RCC 7860 (cell line): Measurements from ENCODE around the gene TXN.
"Not testable (repeated sequence)": the region's sequence is repeated elsewhere in the genome, so short reads cannot be mapped to it uniquely, and the experiment has no call there.

ENCODE experiments used
- DNase-seq: peaks from one replicate; pipeline ENCODE4 v3.0.0-alpha.2; 2015; ENCODE audit warnings: low spot score
- FAIRE-seq: peaks from 2 replicates; lab custom pipeline; 2012; peaks lifted over from hg19 to GRCh38; lab: Jason Lieb, UNC

The TXN gene

GRCh38 chr9:110214090-110214489 is 42.2 kb downstream of the TXN start:
- FAIRE-seq (no peak), DNase-seq (peak; percentile 37)

GRCh38 chr9:110213413-110214044 is 42.8 kb downstream of the TXN start:
- FAIRE-seq (no peak), DNase-seq (no peak)

DNA sequence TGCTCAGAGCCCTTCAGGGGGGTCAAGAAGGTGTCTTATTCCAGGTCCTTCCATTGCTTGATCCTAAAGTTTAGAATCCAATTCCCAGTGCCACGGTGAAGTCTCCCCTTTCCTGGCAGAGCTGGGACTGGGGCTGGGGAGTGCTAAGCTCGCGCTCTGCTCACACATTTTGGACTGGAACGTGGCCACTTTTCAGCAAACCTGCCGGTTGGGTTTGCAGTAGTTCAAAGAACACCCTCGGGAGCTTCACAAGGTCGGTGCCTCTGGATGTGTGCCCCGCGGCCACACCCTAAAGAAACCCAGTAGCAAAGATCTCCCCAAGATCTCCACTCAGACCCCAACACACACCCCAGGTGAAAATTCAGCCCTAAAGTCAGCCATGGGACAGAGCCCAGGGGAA is 48.3 kb downstream of the TXN start, which contains the start of gene C9orf152:
Gene C9orf152 (minus strand): TSS at position 129 of the 400 bp plus-strand sequence. CDS start 580 bp downstream, outside the sequence.
- no peak for DNase-seq
- FAIRE-seq: no peak

DNA sequence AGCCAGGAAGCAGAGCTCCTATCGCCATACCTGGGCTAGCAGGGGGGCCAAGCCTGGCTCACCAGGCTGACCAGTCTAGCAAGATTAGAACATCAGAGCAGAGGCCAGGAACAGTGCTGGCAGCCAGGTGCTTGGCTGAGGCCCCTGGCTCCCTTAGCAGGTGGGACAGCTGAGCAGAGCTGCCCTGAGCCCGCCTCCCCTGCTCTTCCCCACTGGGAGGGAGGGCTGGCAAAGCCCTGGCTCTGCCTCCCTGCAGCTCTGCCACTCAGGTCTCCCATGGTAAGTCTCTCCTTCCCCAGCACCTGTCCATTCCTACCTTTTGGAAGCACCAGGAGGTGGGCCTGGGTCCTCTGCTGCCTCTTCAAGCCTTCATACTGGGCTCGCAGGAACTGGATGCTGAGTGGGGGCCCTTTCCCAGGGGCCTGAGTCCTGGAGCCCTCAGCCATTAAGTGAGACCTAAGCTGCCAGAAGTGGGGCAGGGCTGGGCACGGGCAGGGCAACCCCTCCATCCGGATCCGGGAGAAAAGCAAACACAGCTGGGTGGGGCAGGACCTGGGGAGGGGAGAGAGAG is 49.2 kb downstream of the TXN start:
- FAIRE-seq (no peak), DNase-seq (no peak)

DNA sequence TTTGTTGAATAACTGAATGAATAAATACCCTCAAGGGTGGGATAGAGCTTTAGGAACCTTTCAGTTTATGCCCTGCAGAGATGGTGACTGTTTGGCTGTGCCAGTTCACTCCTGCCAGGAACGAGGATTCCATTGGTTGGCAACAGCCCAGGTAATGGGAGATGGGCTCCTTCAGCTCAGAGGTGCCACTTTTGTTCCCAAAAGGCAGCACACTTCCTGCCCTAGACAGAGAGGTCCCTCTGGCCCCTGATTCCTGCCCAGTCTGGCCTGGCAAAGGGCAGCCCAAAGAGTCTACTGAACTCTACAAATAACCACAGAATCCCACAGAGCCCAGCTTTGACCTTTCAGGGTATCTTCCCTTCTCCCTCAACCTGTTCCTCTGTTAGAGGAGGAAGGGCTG is 49.9 kb downstream of the TXN start:
- no peak for DNase-seq
- FAIRE-seq: no peak

DNA sequence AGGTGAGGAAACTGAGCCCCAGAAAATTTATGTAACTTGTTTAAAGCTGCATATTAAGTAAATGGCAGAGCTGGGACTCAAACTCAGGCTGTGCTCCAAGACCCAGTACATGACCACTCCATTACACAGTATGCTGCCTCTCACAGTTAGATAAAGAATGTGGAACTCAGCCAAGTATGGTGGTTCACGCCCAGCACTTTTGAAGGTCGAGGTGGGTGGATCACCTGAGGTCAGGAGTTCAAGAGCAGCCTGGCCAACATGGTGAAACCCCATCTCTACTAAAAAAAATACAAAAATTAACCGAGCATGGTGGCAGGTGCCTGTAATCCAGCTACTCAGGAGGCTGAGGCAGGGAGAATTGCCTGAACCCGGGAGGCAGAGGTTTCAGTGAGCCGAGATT is 50.7 kb downstream of the TXN start:
- not testable (repeated sequence) for DNase-seq, FAIRE-seq

- no peak for DNase-seq
- no peak for FAIRE-seq
Measured at GRCh38 chr9:110202232-110202631, 54.1 kb downstream of the TXN start.

DNA sequence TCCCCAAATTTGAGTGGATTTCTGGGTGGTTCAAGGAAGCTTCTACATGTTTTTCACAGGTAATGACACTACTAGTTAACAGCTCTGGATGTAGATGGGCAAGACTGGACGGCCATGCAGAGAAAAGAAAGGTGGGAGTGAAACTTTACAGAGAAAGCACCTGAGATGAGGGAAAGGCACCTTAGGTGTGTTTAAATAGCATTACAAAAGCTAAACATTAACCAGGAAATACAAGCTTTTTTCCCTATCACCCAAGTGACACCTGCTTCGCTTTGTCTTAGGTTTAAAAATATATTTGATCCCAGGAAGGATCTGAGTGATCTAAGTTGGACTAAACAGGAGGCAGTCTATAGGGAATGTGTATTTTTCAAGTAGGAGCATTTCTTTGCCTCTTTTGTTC is 56.7 kb downstream of the TXN start:
- FAIRE-seq (no peak), DNase-seq (no peak)

DNA sequence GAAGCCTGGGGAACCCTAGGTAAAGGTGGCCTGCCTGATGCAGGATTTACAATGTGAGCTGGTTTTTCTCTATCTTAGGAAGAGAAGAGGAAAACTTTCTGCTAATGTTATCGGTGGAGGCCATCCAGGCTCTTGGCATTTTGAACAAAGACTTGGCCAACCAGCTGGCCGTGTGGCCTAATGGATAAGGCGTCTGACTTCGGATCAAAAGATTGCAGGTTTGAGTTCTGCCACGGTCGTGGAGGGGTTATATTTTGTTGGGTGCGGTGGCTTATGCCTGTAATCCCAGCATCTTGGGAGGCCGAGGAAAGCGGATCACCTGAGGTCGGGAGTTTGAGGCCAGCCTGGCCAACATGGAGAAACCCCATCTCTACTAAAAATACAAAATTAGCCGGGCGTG is 58.0 kb downstream of the TXN start:
- no peak for FAIRE-seq

GRCh38 chr9:110197330-110198187 is 58.7 kb downstream of the TXN start:
- no peak for FAIRE-seq

More for the DNA sequence above, 58.0 kb downstream of the TXN start:
- no peak for DNase-seq

GRCh38 chr9:110196084-110196499 is 60.2 kb downstream of the TXN start:
- not testable (repeated sequence) for FAIRE-seq, DNase-seq

More at GRCh38 chr9:110197330-110198187, 58.7 kb downstream of the TXN start:
- no peak for DNase-seq
